ENCODE data around the gene TAMM41.
"Not testable (repeated sequence)": the region's sequence is repeated elsewhere in the genome, so short reads cannot be mapped to it uniquely, and the experiment has no call there.

Gene TAMM41

GRCh38 chr3:11846281-11847266 lies at the start of gene TAMM41:
TAMM41 (minus strand) TSS chr3:11846885; CDS start chr3:11846636, 249 bp downstream.
- peak; percentile 70 to 86 (median 79) for DNase-seq

- no peak for DNase-seq
These were observed 32.2 kb upstream of the TAMM41 start for GRCh38 chr3:11878837-11879236.

- DNase-seq = not testable (repeated sequence)
These were observed 28.0 kb upstream of the TAMM41 start for GRCh38 chr3:11874707-11875106.

GRCh38 chr3:11863739-11864138 lies 17.1 kb upstream of the TAMM41 start:
- not testable (repeated sequence) for DNase-seq

- DNase-seq = not testable (repeated sequence)
These were observed 15.9 kb upstream of the TAMM41 start for GRCh38 chr3:11862584-11862983.

- DNase-seq = not testable (repeated sequence)
These were observed 15.5 kb upstream of the TAMM41 start for GRCh38 chr3:11862145-11862544.

- not testable (repeated sequence) for DNase-seq
These were observed 13.5 kb upstream of the TAMM41 start for GRCh38 chr3:11860213-11860612.

- DNase-seq = no peak
These were observed 6.8 kb upstream of the TAMM41 start for GRCh38 chr3:11853450-11853849.

- no peak for DNase-seq
These were observed 3.3 kb upstream of the TAMM41 start for GRCh38 chr3:11850003-11850402.

GRCh38 chr3:11847607-11848006 lies 922 bp upstream of the TAMM41 start:
- peak in 1 of 6 experiments; percentile 20 for DNase-seq

GRCh38 chr3:11845651-11846050 lies 1.0 kb downstream of the TAMM41 start:
- DNase-seq = peak in 2 of 6 experiments; percentile 10 to 11

GRCh38 chr3:11844891-11845290 lies 1.8 kb downstream of the TAMM41 start:
- no peak for DNase-seq

GRCh38 chr3:11835028-11835639 lies 11.6 kb downstream of the TAMM41 start:
- DNase-seq = peak in 2 of 6 experiments; percentile 1 to 2

GRCh38 chr3:11832981-11833905 lies 13.4 kb downstream of the TAMM41 start:
- DNase-seq = no peak

- DNase-seq = no peak
These were observed 17.3 kb downstream of the TAMM41 start for GRCh38 chr3:11829416-11829815.

GRCh38 chr3:11826628-11827265 lies 19.9 kb downstream of the TAMM41 start:
- DNase-seq = no peak

GRCh38 chr3:11825301-11825700 lies 21.4 kb downstream of the TAMM41 start:
- no peak for DNase-seq

- DNase-seq = no peak
These were observed 26.1 kb downstream of the TAMM41 start for GRCh38 chr3:11820531-11821041.

- DNase-seq = no peak
These were observed 27.5 kb downstream of the TAMM41 start for GRCh38 chr3:11819146-11819689.

- no peak for DNase-seq
These were observed 28.7 kb downstream of the TAMM41 start for GRCh38 chr3:11818033-11818432.

- no peak for DNase-seq
These were observed 31.6 kb downstream of the TAMM41 start for GRCh38 chr3:11815111-11815510.

GRCh38 chr3:11814663-11815062 lies 32.0 kb downstream of the TAMM41 start:
- DNase-seq = no peak

Measured in stimulated activated naive CD4-positive, alpha-beta T cell (primary cell).